ENCODE data around the gene LCE3A. TPM values are rescaled to one million over a fixed set of nuclear protein-coding genes. Genes with fewer than 3 reads are reported as not detected.

Gene LCE3A
- total and polyA plus RNA-seq, 10 of the 15 experiments (the other 5 are each of a cell fraction or from before 2014, with no cell fraction given): not detected

DNA sequence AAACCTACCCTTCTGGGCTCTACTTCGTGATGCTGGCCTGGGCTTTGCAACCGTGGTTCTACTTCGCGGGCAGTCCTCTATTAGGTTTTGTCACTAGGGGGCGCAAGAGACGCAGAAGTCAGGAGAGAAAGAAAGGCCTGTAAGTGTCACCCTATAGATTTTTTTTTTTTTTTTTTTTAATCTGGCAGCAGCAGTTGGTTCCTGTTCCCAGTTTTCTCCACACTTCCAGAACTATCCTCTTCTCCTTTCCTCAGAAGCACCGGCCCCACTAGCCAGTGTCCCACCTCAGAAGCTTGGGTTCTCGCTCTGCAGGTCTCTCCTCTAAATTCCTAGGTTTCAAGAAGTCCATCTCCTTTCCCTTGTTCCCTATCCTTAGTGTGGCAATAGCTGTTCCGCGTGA, 31.2 kb upstream of the LCE3A start:
- no peak overlapping the region for H2AFZ ChIP-seq (ENCODE audit: control insufficient read depth, low read depth, low read length)
- no peaks in the 10 kb centered on the region for H3K9me3 ChIP-seq (replicated peaks; ENCODE audit: control insufficient read depth, insufficient read depth, low read length)
- no TSS peak for BruUV-seq (replicated peaks)
- peaks cover 0 to 9% of the 10 kb centered on the region in 2 experiments; a peak in 2 of 4 replicates for H3K27me3 ChIP-seq (replicated peaks in 1 of 2; ENCODE audit: control insufficient read depth in 2 of 2, insufficient read depth in 2 of 2, low read length in 1 of 2)
- FAIRE-seq (peak; percentile 90), DNase-seq (ENCODE audit: low read depth, low spot score) (no peak), ATAC-seq (peak; percentile 93)
- no peak overlapping the region for H3K4me2 ChIP-seq (ENCODE audit: control insufficient read depth, insufficient read depth)
- ChIA-PET CTCF (interaction anchor here (0.6 to 5.4 kb wide), 15 partner anchors 9 to 613 kb away, joined by 3 to 25 read pairs (median 5); partner anchors contain the start of gene LCE2D), POLR2A (no interaction called here), RAD21 (ENCODE audit: unreplicated experiment) (interaction anchor here (0.7 to 2.7 kb wide), 6 partner anchors 11 to 580 kb away, joined by 3 to 18 read pairs (median 6); no protein-coding TSS in a partner anchor), SMC1A (ENCODE audit: uncharacterized antibody, unreplicated experiment) (interaction anchor here (0.7 to 2.5 kb wide), 7 partner anchors 11 to 635 kb away, joined by 3 to 19 read pairs (median 5); no protein-coding TSS in a partner anchor)
- H3K79me2 ChIP-seq (ENCODE audit: control insufficient read depth, insufficient read depth, low read length): no peaks in the 10 kb centered on the region
- in situ Hi-C loops (cut with MboI): loop anchor here (10.0 kb wide), 1 partner anchor 571 kb away; no protein-coding TSS in a partner anchor
- H4K20me1 ChIP-seq (ENCODE audit: control insufficient read depth, insufficient read depth): no peaks in the 10 kb centered on the region
- no peak overlapping the region for H3K27ac ChIP-seq (ENCODE audit: control insufficient read depth, insufficient read depth)
- 21% methylated on average over 10 of the region's 10 CpGs for WGBS (ENCODE audit: insufficient coverage, insufficient replicate concordance, low lambda C conversion rate, missing lambda C conversion rate)
- no peaks in the 10 kb centered on the region for H3K4me1 ChIP-seq (ENCODE audit: control insufficient read depth, insufficient read depth, low read length)
- no peaks in the 10 kb centered on the region for H3K36me3 ChIP-seq (ENCODE audit: control insufficient read depth in 2 of 2, insufficient read depth in 2 of 2, low read length in 1 of 2)
- no peak overlapping the region for H3K4me3 ChIP-seq
- intact Hi-C loops (cut with micrococcal nuclease; ENCODE audit: unreplicated experiment): loop anchor here (2.0 to 10.0 kb wide), 5 partner anchors 217 to 623 kb away; no protein-coding TSS in a partner anchor
- no peak overlapping the region for H3K9ac ChIP-seq (ENCODE audit: control insufficient read depth, insufficient read depth, low read length)
- TF ChIP-seq, protein P1, sequence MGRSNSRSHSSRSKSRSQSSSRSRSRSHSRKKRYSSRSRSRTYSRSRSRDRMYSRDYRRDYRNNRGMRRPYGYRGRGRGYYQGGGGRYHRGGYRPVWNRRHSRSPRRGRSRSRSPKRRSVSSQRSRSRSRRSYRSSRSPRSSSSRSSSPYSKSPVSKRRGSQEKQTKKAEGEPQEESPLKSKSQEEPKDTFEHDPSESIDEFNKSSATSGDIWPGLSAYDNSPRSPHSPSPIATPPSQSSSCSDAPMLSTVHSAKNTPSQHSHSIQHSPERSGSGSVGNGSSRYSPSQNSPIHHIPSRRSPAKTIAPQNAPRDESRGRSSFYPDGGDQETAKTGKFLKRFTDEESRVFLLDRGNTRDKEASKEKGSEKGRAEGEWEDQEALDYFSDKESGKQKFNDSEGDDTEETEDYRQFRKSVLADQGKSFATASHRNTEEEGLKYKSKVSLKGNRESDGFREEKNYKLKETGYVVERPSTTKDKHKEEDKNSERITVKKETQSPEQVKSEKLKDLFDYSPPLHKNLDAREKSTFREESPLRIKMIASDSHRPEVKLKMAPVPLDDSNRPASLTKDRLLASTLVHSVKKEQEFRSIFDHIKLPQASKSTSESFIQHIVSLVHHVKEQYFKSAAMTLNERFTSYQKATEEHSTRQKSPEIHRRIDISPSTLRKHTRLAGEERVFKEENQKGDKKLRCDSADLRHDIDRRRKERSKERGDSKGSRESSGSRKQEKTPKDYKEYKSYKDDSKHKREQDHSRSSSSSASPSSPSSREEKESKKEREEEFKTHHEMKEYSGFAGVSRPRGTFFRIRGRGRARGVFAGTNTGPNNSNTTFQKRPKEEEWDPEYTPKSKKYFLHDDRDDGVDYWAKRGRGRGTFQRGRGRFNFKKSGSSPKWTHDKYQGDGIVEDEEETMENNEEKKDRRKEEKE (IDR thresholded peaks at IDR 0.05): no peak
- TF ChIP-seq, protein P2, sequence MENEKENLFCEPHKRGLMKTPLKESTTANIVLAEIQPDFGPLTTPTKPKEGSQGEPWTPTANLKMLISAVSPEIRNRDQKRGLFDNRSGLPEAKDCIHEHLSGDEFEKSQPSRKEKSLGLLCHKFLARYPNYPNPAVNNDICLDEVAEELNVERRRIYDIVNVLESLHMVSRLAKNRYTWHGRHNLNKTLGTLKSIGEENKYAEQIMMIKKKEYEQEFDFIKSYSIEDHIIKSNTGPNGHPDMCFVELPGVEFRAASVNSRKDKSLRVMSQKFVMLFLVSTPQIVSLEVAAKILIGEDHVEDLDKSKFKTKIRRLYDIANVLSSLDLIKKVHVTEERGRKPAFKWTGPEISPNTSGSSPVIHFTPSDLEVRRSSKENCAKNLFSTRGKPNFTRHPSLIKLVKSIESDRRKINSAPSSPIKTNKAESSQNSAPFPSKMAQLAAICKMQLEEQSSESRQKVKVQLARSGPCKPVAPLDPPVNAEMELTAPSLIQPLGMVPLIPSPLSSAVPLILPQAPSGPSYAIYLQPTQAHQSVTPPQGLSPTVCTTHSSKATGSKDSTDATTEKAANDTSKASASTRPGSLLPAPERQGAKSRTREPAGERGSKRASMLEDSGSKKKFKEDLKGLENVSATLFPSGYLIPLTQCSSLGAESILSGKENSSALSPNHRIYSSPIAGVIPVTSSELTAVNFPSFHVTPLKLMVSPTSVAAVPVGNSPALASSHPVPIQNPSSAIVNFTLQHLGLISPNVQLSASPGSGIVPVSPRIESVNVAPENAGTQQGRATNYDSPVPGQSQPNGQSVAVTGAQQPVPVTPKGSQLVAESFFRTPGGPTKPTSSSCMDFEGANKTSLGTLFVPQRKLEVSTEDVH (IDR thresholded peaks at IDR 0.05; ENCODE audit: low read depth, partially characterized antibody): no peak
- TF ChIP-seq, protein P3, sequence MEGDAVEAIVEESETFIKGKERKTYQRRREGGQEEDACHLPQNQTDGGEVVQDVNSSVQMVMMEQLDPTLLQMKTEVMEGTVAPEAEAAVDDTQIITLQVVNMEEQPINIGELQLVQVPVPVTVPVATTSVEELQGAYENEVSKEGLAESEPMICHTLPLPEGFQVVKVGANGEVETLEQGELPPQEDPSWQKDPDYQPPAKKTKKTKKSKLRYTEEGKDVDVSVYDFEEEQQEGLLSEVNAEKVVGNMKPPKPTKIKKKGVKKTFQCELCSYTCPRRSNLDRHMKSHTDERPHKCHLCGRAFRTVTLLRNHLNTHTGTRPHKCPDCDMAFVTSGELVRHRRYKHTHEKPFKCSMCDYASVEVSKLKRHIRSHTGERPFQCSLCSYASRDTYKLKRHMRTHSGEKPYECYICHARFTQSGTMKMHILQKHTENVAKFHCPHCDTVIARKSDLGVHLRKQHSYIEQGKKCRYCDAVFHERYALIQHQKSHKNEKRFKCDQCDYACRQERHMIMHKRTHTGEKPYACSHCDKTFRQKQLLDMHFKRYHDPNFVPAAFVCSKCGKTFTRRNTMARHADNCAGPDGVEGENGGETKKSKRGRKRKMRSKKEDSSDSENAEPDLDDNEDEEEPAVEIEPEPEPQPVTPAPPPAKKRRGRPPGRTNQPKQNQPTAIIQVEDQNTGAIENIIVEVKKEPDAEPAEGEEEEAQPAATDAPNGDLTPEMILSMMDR (IDR thresholded peaks at IDR 0.05 in 2 of 3, conservative IDR thresholded peaks at IDR 0.05 in 1 of 3; ENCODE audit: control insufficient read depth in 2 of 3, extremely low read depth in 1 of 3, insufficient read depth in 1 of 3, low read depth in 3 of 3, low read length in 3 of 3): peak; percentile 68 to 84 (median 80)
- TF ChIP-seq ATF7 (IDR thresholded peaks at IDR 0.05; ENCODE audit: low read depth) (no peak), RFX5 (IDR thresholded peaks at IDR 0.05; ENCODE audit: low read depth, low read length) (no peak), NR2F1 (conservative IDR thresholded peaks at IDR 0.05) (no peak), ZZZ3 (IDR thresholded peaks at IDR 0.05; ENCODE audit: control insufficient read depth, insufficient read length, low read depth) (no peak), POLR2AphosphoS2 (IDR thresholded peaks at IDR 0.05; ENCODE audit: low read depth, low read length) (no peak), CBX5 (IDR thresholded peaks at IDR 0.05; ENCODE audit: low read depth) (no peak), HDAC2 (IDR thresholded peaks at IDR 0.05) (no peak), HDGF (IDR thresholded peaks at IDR 0.05) (no peak), SMC3 (IDR thresholded peaks at IDR 0.05; ENCODE audit: borderline replicate concordance, low read length) (peak; percentile 65), CHD1 (IDR thresholded peaks at IDR 0.05; ENCODE audit: low read depth, low read length) (no peak)
